Stimulated activated CD4-positive, alpha-beta T cell treated with anti-CD3 and anti-CD28 coated beads, Interleukin-4, amount 100 ng/mL, for 4 hours (primary cell): Measurements from ENCODE around the gene LCN2.

Source experiments
- DNase-seq, 2 experiments: peaks; one replicate each; pipeline ENCODE4 v3.0.0-alpha.2; 2020

LCN2 gene

GRCh38 chr9:128151309-128152132 is 2.3 kb downstream of the LCN2 start:
- no peak for DNase-seq

- no peak for DNase-seq
Observed at GRCh38 chr9:128152133-128153059, 3.1 kb downstream of the LCN2 start.

GRCh38 chr9:128153060-128153946 is 4.0 kb downstream of the LCN2 start:
- DNase-seq = no peak

GRCh38 chr9:128153947-128154695 is 4.9 kb downstream of the LCN2 start:
- DNase-seq = no peak

- DNase-seq = no peak
Observed at GRCh38 chr9:128155736-128156500, 6.7 kb downstream of the LCN2 start.

GRCh38 chr9:128159522-128159783 is 10.2 kb downstream of the LCN2 start:
- peak; percentile 14 to 29 for DNase-seq

- DNase-seq = peak; percentile 91 to 95
Observed at GRCh38 chr9:128159784-128160602, 10.7 kb downstream of the LCN2 start, which contains the start of gene BBLN. Gene BBLN (plus strand): TSS chr9:128160265. CDS start chr9:128160408, 143 bp downstream.

- DNase-seq = peak; percentile 58 to 70
Observed at GRCh38 chr9:128160603-128160987, 11.3 kb downstream of the LCN2 start.

- DNase-seq = no peak
Observed at GRCh38 chr9:128161215-128161902, 12.1 kb downstream of the LCN2 start.

GRCh38 chr9:128162215-128163026 is 13.2 kb downstream of the LCN2 start:
- DNase-seq = no peak

- no peak for DNase-seq
Observed at GRCh38 chr9:128163027-128163515, 13.8 kb downstream of the LCN2 start.

- no peak for DNase-seq
Observed at GRCh38 chr9:128163523-128164306, 14.5 kb downstream of the LCN2 start.

- no peak for DNase-seq
Observed at GRCh38 chr9:128164307-128164885, 15.1 kb downstream of the LCN2 start.

- no peak for DNase-seq
Observed at GRCh38 chr9:128166169-128166568, 16.9 kb downstream of the LCN2 start.

- DNase-seq = no peak
Observed at GRCh38 chr9:128167209-128167608, 18.0 kb downstream of the LCN2 start.

GRCh38 chr9:128168731-128169308 is 19.6 kb downstream of the LCN2 start:
- DNase-seq = no peak

- no peak for DNase-seq
Observed at GRCh38 chr9:128169492-128169891, 20.2 kb downstream of the LCN2 start.
